Measurements from ENCODE around the gene SV2B.

DNA sequence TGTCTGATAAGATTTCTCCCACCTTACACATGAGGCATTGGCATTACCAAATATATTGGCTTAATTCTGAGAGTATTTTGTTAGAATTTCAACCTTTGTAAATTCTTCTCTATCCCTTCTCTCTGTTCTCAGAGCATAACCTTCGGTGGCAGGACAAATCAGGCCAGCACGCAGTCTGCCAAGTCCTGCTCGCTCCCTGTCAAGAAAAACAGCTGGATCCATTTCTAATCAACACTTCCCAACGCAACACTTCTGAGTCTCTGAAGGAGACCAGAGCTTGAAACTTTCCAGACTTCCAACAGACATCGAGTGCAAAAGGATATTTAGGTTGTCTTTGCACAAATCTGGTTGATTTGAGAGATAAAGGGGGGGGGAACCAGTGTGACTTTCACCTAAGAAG is 125.7 kb downstream of the SV2B start:
- TF ChIP-seq, protein P1, sequence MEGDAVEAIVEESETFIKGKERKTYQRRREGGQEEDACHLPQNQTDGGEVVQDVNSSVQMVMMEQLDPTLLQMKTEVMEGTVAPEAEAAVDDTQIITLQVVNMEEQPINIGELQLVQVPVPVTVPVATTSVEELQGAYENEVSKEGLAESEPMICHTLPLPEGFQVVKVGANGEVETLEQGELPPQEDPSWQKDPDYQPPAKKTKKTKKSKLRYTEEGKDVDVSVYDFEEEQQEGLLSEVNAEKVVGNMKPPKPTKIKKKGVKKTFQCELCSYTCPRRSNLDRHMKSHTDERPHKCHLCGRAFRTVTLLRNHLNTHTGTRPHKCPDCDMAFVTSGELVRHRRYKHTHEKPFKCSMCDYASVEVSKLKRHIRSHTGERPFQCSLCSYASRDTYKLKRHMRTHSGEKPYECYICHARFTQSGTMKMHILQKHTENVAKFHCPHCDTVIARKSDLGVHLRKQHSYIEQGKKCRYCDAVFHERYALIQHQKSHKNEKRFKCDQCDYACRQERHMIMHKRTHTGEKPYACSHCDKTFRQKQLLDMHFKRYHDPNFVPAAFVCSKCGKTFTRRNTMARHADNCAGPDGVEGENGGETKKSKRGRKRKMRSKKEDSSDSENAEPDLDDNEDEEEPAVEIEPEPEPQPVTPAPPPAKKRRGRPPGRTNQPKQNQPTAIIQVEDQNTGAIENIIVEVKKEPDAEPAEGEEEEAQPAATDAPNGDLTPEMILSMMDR (IDR thresholded peaks at IDR 0.05; ENCODE audit: poor library complexity), result no peak
- no peak for TF ChIP-seq EZH2 (IDR thresholded peaks at IDR 0.05; ENCODE audit: borderline replicate concordance)
